HG02981 (cell line): ENCODE measurements around the gene MOB3B.

Experiments used
- ATAC-seq: cut with Tn5 transposase; IDR thresholded peaks from one replicate; pipeline ENCODE4 v1.9.1; 2021; ENCODE audit warnings: mild to moderate bottlenecking, moderate library complexity; ENCODE audit not compliant: unreplicated experiment

The MOB3B gene

DNA sequence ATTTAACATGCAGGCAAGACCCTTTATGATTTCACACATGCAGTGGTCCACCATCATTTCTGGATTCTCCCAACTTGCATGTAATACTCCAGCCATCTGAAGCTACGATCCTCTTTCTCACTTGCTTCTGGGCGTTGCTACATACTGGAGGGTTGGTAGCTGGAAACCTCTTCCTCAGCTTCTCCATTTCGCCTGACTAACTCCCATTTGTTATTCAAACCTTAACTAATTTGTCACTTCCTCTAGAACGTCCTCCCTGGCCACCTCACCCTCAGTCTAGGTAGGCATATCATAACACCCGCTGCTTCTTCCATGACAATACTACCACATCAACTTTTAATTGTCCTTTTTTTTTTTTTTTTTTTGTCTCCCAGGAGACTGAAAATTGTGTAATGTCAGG lies 160.0 kb downstream of the MOB3B start:
- no peak for ATAC-seq

DNA sequence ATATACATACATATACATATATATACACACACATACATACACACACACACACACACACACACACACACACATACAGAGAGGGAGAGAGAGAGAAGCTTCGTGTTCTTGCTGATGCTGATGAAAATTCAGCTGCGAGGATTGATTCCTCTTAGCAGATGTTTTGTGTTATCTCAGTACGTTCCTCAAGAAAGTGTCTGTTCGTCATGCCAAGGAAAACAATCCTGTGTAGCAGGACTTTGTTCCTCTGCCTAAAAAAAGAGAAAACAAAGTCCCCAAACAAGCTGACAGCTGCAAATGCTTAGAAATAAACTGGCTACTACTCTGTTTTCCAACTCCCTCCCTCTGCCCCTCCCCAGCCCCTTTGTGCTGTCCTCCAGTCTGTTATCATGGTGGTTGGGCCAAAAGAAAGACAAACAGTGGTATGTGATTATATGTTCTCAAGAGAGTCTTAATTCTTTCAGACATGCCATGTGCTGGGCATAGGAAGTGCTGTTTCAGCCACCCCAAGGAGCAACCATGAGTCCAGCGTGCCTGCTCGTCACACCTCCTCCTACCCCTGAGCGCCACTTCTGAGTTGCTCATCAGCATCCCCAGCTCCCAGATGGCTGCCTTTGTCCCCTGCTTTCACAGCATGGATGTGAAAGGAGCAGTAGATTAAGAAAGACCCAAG lies 161.2 kb downstream of the MOB3B start:
- ATAC-seq: no peak

DNA sequence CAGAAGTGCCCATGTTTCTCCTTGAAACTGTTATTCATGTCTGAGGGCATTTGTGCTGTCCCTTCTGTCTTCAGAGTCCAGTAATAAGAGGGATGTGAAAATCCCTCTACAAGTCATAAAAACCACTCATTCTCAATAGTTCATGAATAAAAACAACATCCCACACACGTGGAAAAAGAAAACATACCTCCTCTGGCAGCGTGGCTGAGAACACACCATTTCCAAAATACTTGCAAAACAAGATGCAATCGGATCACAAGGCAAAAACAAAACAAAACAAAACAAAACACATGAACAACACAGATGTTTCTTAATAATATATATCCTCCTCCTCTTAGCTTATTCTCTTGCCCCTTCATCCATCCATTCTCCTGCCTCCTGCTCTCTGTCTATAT lies 161.7 kb downstream of the MOB3B start:
- ATAC-seq: no peak

DNA sequence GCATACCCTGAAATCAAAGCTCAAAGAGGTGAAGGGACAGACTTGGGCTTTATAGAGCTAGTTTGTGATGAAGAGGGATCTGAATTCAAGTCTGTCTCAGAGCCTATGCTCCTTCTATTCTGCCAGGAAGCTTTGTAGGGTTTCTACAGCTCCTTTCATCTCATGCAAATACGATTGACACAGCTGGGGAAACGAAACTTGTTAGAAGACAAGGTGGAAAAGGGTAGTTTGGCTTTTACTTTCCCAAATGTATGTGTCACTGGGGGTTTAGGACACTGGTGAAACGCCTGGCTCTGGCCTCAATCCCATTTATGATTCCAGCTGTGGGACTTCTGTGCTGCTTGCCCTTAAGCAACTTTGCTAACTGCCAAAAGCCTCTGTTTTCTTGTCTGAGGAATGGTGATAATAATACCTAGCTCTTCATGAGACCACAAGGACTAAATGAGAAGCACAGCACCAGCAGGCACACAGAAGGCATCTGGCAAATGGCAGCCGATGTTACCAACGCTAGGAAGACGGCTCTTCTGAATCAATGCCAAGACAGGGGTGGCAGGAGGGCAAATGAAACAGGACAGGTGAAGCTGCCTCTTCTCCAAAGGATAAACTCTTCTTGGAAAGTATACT lies 162.3 kb downstream of the MOB3B start:
- peak; percentile 66 for ATAC-seq

DNA sequence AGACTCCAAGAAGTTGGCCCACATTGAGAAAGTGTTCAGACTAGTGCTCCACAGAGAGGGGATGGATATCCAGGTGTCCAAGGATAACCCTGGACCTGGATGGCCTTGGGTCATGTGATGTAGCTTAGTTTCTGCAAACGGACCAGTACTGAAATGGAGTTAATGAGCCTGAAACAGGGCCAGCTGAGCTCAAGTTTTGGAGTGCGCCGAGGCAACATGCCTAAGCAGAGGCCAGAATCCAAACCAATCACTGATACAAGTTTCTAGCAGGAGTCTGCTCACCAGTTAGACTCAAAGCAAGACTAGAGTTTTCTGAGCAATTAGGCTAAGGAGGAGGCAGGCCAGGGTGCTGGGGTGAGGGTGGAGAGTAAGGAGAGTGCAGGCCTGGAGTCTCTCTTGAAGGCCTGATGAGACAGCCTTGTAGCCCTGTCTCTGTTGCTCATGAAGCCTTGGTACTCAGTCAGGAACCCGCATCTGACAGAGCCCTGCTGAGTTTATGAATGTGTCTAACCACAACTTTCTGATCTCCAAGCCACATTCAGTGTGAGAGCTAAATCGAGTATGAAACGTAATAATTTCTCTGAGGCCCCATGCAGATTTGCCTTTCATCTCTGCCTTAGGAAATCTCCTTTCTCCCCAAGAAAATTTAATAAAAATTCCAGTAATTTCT lies 163.8 kb downstream of the MOB3B start:
- ATAC-seq: peak; percentile 86

DNA sequence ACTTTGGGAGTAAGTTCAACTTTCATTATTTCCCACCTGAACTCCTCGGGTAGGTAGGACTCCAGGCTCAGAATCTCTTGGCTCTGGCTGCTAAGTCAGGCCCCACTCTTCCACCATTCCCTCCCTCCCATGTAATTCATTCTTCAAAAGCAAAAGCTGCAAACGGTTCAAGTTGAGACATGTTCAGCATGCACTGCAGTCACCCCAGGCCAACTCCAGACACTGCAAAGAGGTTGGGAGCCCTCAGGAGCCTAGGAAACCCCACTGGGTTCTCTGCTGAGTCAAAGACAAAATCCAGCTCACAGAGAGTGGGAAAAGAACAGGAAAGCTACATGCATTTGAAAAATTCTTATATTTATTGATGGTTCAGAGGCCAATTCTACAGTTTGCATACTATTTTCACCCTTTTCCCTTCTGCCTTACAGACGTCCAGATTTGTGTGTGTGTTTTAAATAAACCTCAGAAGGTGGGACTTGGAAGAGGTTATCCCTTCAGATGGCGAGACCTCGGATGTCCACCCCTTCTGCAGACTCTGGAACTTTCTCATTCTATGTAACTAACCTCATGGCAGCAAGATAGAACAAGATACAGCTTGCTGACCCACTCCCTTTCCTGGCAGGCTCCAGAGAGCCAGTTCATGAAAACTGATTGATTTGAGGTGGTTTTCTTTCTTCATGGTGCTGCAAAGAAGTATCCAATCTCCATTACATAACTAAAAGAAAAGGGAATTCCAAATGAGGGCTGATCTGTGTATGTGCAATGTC lies 167.0 kb downstream of the MOB3B start:
- no peak for ATAC-seq

DNA sequence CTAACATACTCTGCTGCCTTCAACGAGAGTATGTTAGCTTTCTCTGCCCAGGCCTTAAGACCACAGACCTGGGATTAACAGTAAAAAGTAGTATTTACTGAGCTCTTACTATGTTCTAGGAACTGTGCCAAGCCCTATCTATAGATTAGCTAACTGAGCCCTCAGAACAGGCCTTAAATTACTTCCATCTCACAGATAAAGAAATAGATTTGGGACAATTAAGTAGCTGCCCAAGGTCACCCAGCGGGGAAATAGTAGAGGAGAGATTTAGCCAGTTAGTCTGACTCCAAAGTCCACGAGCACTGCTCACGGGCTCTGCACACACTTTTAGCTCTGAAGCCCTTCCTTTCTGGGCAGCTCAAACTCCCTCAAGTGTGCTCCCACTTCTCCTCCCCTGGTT lies 168.1 kb downstream of the MOB3B start:
- ATAC-seq: no peak

DNA sequence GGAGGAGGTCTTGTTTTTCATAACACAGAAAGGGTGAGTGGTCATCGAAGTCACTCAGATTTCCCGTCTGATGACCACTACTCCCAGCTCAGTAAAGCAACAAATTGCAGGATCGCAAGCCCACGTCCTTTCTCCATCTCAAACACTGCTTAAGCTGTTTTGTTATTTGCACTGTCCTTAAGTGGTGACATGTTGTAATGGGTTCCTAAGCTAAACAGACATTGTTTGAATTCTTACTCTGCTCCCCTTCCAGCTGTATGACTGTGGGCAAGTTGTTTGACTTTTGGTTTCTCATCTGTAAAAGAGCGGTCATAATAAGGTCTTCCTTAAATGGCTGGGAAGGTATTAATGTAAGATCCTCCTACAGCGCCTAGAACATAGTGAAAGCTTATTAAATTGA lies 169.9 kb downstream of the MOB3B start:
- ATAC-seq: no peak

DNA sequence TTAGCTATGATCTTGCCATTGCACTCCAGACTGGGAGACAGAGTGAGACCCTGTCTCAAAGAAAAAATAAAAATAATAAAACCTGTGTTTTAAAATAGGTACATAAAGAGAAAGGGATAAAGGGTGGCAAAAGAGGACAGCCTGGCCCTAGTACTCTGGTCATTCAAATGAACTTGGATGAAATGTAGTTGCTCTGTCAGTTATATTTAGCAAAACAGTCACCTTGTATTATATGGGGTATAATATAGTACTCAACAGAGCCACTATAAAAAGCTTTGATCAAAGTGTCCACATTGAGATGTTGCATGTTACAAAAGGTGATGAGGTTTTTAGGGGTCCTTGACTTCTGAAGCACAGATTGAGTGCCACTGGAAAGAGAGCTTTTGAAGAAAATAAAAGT lies 171.6 kb downstream of the MOB3B start:
- no peak for ATAC-seq

DNA sequence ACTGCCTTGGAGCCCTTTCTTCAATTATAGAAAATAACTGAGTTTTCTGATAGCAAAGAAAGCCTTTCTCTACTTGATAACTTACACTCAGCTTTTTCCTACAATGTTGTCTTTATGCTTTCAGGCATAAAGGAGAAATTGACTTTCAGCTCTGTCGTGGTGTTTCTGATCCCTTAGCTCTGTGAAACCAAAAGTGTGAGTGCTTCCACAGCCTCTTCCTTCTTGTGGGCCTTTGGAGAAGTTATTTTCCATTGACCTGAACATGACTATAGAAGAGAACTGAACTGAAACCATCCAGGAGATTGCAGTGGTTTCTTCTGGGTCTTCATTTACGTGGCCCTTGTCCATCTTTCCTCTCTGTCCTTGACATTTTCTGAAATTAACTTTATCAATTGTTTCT lies 173.2 kb downstream of the MOB3B start:
- ATAC-seq: no peak

DNA sequence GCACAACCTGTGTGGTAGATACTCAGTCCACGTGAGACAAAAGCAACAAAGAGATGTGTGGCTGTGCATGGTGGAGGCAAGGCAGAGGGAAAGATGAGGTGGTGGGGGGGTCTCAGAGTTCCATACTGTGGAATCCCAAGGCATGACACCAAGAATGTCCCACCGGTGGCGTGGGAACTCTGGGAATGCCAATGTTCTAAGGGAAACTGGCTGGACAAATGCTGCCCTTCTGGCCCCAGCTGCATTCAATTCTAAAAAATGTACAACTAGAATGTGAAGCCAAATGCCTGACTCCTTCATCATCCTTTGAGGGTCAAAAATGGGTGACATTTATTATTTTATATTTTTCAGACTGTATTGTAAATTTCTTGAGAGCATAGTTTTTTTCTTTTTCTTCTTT lies 174.4 kb downstream of the MOB3B start:
- no peak for ATAC-seq

DNA sequence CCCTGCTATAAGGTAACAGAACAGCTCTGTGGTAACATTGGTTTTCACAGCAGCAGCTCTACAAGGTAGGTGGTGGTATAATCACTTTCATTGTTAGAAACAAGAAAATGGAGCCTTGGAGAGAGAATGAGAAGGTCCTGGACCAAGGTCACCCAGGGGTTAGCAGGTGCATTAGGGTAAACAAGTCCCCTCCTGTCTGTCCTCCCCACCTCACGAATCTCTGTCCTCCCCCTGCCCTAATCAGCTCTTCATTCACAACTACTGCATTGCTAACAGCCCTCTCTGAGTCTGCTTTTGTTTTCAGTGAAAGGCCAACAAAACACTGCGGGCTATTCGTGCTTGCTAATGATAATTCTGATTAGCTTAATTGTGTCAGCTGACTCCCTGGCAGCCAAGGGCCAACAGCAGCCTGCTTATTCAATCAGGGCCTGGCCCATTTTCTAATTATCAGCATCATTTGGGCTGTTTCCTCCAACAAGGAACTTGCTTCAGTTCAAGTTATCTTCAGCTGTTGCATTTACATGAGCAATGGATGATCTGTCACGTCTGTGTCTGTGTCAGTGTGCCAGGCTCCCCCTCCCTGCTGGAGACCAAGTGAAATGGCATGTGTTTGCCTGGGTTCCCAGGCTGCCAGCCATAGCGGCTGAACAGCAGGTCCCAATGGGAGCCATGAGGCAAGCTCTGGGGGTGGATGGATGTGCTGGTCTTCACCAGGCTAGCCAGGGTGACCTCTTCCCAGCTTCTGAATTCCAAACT lies 176.0 kb downstream of the MOB3B start:
- peak; percentile 88 for ATAC-seq

DNA sequence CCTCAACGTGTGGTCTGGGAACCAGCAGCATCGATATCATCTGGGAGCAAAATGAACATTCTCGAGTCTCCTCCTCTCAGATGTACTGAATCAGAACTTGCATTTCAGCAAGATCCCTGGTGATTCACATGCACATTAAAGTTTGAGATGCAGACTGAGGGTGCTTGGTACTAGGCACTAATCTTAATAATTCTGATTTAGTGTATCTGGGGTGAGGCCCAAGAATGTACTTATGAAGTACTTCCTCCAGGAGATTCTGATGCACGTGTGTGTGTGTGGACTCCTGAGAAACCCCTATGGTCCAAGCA lies 176.5 kb downstream of the MOB3B start:
- ATAC-seq: no peak

DNA sequence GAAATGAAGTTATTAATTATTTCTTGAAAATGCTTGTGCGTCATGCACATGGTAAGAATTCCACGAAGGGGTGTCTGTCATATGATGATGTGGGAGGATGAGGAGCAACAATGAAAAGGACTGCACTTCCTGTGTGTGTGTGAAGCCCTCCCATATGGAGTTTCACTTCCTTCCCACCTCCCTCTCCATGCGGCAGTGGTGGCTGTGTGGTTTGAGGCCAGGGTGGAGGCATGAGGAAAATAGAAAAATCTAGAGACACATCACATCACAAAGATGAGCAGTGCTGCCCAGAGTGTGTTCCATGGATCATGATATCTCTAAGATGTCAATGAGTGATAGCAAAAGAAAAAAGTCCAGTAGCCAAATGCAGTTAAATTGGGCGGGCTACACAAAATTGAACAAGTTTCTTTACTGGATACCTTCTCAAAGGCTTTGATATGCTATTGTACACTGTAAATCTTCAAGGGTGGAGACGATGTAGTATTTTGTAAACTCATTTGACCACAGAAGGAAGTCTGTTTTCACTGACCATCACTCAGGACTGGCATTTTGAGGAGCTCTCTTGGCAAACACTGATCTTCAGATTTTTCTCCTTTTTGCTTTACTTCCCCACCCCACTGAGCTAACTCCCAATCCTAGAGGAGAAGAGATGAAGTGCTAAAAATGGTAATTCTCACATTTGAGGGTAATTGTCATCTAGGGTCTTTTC lies 177.0 kb downstream of the MOB3B start:
- ATAC-seq: no peak

DNA sequence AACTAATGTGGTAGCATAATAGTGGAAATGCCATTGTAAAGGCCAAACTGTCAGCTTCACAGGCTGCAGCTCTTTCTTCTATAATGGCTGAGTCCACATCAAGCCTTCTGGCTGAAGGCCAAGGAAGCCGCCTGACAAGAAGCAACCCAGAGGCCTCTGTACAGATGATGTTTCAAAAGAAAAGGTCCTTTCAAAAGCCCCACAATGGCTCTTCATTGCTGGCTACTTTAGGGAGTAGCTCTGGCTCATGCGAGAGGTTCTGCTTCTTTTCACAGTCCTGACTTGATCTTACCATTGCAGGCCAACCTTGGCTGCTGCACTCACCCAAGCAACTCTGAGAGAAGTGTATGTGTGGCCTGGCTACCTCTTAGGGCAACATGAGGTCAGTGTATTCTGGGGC lies 178.2 kb downstream of the MOB3B start:
- no peak for ATAC-seq

DNA sequence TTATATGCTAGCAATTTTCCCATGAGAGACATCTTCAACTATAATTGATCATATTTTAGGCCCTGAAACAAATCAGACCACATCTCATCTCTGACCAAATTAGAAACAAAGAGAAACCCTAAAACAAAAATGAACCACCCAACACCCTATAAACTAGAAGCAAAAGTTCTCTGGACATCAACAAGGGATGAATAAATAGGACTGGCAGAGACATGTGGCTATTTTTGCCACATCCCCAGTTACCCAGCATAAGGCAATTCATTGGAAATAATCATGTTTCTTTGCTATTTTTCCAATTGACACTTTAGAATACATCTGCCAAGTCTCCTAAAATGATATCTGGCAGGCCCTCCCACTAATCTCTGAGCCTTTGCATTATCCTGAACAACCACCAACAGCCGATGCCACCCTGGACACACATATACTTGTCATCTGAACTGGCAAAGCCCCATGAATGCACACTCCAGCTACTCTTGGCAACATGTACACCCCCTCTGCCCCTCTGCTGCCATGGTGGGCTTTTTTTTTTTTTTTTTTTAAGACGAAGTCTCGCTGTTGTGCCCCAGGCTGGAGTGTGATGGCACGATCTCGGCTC lies 179.1 kb downstream of the MOB3B start:
- ATAC-seq: no peak

DNA sequence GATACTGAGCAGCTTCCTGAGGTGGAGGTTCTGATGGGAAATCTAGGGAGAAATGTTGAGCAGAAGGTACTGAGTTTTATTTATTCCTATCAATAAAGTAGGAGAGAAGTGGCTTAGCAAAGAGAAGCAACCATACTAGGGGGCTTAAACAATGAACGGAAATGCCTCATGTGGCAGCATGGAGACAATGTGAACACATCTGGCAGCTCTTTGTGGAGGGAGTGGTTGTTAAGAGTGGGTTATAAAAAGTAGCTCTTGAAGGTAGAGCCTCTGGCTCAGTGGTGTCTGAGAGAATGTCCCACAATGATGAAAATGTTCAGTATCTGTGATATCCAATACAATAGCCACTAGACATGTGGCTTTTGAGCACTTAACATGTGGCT lies 179.9 kb downstream of the MOB3B start:
- ATAC-seq: no peak

DNA sequence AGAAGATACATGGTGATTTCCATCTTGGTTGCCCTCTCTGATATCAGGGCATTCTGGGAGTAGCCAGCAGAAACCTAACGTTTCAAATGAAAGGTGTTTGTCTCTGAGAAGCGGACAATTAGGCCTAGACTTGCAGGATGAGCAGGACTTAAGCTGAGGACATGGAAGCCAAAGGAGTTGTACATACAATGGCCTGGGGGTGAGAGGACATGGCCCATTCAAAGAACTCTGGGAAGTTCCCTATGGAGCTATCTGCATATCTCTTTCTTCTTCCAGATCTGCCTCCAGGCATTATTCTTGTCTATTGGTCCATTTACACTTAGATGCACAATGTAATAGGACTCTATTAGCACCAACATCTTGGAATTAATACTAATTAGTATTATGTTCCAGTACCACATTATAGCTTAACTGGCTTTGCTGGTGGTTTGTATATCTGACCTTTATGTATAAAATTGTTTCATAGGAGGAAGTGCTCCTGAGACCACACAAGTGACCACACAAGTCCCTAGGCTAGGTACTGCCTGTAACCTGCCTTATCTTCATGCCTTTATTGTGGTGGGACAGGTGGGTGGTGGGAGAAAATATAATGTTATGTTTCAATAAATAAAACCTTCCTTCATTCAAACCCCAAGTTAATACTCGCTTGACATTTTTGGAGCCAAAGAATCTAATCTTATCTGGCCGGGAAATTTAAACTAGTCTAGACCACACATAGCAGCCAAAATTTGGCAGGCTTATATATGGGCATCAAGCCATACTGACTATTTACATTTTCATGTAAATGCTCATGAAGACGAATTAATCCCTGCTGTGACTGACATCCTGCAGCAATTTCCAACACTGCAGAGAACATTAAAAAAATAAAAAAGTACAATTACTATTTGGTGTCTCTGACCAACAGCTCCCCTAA lies 180.6 kb downstream of the MOB3B start:
- no peak for ATAC-seq

DNA sequence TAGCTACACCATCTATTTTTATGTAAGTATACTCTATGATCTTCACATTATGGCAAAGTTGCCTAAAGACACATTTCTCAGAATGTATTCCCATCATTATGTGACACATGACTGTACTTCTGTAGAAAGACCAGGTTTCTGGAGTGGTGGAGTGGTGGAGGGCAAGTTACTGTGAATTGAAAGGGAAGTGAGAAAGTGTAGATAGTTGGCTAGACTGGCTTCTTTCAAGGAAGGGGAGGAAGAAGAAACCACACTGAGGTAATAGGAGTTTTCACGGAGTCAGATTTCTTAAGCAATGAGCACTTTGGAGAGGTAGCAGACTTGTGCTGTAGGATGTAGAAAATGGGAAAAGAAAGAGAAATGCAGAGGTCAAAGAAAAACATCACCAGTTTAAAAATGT lies 181.7 kb downstream of the MOB3B start:
- ATAC-seq: no peak
